Esophagus squamous epithelium (tissue), 4 donors: ENCODE measurements around the gene RIN2.

Experiments used
- POLR2A ChIP-seq, 4 donors: fragments of 450-650 bp; IDR thresholded peaks; one replicate each; pipeline ENCODE4 v1.6.1; 2017; ENCODE audit warnings: antibody characterized with exemption in 4 of 4, mild to moderate bottlenecking in 4 of 4, moderate library complexity in 3 of 4
- TF ChIP-seq, protein P1 (sequence below), 6 experiments: fragments of 450-650 bp in 4 of 6; fragments of 200-600 bp in 2 of 6; sonication (generic) in 2 of 6; IDR thresholded peaks; one replicate each; pipeline ENCODE4 v1.5.1; 2016 to 2019; ENCODE audit warnings: antibody characterized with exemption in 6 of 6, mild to moderate bottlenecking in 4 of 6, moderate library complexity in 4 of 6

DNA sequence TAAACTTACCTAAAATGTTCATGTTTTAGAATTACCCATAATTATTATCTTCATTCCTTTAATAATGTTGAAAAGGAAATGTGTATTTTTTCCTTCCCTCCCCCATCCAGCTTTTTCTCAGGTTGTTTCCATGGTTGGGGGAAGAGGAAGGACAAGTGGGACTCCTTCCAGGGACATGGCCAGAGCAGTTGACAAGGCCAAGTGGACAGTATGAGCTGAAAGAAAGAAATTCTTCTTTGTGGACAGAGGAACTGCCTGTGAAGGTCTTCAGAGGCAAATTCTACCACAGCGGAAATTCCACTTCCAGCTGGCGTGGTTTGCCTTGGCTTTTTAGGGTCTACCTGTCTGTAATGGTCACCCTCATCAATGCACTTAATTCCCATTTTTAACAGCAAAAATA is 33.8 kb downstream of the RIN2 start:
- TF ChIP-seq, protein P1, sequence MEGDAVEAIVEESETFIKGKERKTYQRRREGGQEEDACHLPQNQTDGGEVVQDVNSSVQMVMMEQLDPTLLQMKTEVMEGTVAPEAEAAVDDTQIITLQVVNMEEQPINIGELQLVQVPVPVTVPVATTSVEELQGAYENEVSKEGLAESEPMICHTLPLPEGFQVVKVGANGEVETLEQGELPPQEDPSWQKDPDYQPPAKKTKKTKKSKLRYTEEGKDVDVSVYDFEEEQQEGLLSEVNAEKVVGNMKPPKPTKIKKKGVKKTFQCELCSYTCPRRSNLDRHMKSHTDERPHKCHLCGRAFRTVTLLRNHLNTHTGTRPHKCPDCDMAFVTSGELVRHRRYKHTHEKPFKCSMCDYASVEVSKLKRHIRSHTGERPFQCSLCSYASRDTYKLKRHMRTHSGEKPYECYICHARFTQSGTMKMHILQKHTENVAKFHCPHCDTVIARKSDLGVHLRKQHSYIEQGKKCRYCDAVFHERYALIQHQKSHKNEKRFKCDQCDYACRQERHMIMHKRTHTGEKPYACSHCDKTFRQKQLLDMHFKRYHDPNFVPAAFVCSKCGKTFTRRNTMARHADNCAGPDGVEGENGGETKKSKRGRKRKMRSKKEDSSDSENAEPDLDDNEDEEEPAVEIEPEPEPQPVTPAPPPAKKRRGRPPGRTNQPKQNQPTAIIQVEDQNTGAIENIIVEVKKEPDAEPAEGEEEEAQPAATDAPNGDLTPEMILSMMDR (IDR thresholded peaks at IDR 0.05), result no peak
- no peak for TF ChIP-seq POLR2A (IDR thresholded peaks at IDR 0.05)
